ENCODE data around the gene EPS8L3. TPM values are rescaled to one million over a fixed set of nuclear protein-coding genes. Genes with fewer than 3 reads are reported as not detected.
A peak's percentile ranks its signal among the peaks of the same experiment; 100 is the strongest.

Gene EPS8L3
- total and polyA plus RNA-seq, 2 of the 8 experiments (the other 6 are each of a cell fraction or from before 2014, with no cell fraction given): not detected

DNA sequence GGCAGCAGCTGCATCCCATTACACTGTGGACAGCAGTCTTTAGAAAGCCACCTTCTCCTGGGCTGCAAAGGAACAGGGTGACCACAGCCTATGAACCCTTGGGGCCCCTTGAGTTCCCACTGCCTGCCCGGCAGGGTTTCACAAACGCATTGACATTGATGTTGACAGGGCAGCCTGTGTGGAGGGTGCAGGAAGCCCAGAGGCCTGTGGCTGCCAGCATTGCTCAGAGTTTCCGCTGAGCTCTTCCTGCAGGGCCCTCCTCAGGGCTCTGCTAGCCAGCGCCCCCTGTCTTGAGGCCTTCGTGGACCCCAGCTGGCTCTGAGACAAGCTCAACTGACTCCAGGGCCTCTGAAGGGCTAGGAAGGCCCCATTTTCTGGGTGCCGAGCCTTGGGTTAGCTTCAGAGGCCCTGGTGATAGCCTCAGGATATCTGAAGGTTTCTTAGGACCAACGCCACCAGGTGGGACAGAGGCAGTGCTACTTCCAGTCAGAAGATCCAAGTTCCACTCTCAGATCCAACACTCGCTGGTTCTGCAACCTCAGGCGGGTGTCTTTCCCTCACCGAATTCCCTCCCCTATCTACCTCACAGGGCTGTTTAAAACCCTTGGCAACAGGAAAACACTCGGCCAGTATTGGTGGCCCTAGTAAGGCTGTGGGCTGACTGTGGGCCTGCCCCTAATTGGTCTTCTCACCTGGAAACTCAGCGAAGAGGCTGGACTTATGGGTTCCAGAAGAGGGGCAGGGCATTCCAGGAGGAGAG lies 27.2 kb upstream of the EPS8L3 start:
- Histone ChIP-seq H3K23me2 (ENCODE audit: low read depth, low read length) (no peaks in the 10 kb centered on the region), H2AK5ac (ENCODE audit: low read depth, low read length) (no peak overlapping the region), H2BK12ac (ENCODE audit: low read depth, low read length) (no peak overlapping the region; the same call in 1 of the 2 replicates), H3K36me3 (ENCODE audit: control insufficient read depth in 2 of 4, insufficient read depth in 4 of 4, low read length in 3 of 4) (no peaks in the 10 kb centered on the region), H2BK15ac (ENCODE audit: low read length) (no peak overlapping the region; the same call in 1 of the 2 replicates), H3K4ac (replicated peaks; ENCODE audit: insufficient read length, low read depth, low read length) (no peak overlapping the region), H2BK120ac (replicated peaks; ENCODE audit: low read depth, low read length) (no peak overlapping the region), H3K4me1 (replicated peaks in 1 of 4; ENCODE audit: control insufficient read depth in 3 of 4, insufficient read depth in 4 of 4, low read length in 3 of 4) (peaks cover 0 to 18% (median 7%) of the 10 kb centered on the region in 4 experiments; a peak in 6 of 7 replicates), H3K9me3 (ENCODE audit: insufficient read depth in 2 of 2, low read depth in 1 of 2, low read length in 1 of 2) (no peaks in the 10 kb centered on the region), H2BK20ac (ENCODE audit: low read length) (no peak overlapping the region), H3K79me1 (ENCODE audit: low read depth, low read length) (no peaks in the 10 kb centered on the region), H3K4me3 (ENCODE audit: extremely low read depth in 1 of 4, insufficient read depth in 2 of 4, low read depth in 3 of 4, low read length in 4 of 4) (no peak overlapping the region), H4K91ac (replicated peaks; ENCODE audit: insufficient read length, low read length) (no peak overlapping the region), H3K27me3 (replicated peaks in 1 of 4; ENCODE audit: control insufficient read depth in 3 of 4, extremely low read depth in 1 of 4, insufficient read depth in 3 of 4, low read length in 3 of 4) (peaks cover 0 to 3% (median 2%) of the 10 kb centered on the region in 4 experiments; a peak in 2 of 7 replicates), H4K20me1 (replicated peaks in 1 of 2; ENCODE audit: control insufficient read depth in 1 of 2, insufficient read depth in 2 of 2, low read length in 2 of 2) (no peaks in the 10 kb centered on the region), H3K4me2 (ENCODE audit: insufficient read depth in 1 of 2, low read depth in 2 of 2, low read length in 2 of 2) (no peak overlapping the region), H4K5ac (ENCODE audit: insufficient read length, low read depth, low read length) (no peak overlapping the region), H3K27ac (ENCODE audit: low read depth, low read length) (no peak overlapping the region), H4K8ac (ENCODE audit: extremely low read depth, insufficient read depth, low read length) (peak overlapping the region; percentile 71), H3K79me2 (ENCODE audit: control insufficient read depth in 1 of 2, insufficient read depth in 2 of 2, low read length in 2 of 2) (no peaks in the 10 kb centered on the region), H2AFZ (ENCODE audit: low read length) (no peak overlapping the region), H2BK5ac (ENCODE audit: low read depth, low read length) (no peak overlapping the region), H3K9ac (replicated peaks in 1 of 4; ENCODE audit: extremely low read depth in 1 of 4, low read depth in 3 of 4, low read length in 3 of 4) (no peak overlapping the region), H3K23ac (ENCODE audit: insufficient read length) (no peak overlapping the region), H3K14ac (ENCODE audit: insufficient read length) (no peak overlapping the region), H3K56ac (replicated peaks; ENCODE audit: insufficient read length, low read depth, low read length) (no peak overlapping the region), H3K18ac (ENCODE audit: extremely low read depth, low read length) (no peak overlapping the region)
- FAIRE-seq: no peak
- ChIA-PET CTCF (ENCODE audit: partially characterized antibody) (interaction anchor here (0.6 to 27.2 kb wide), 30 partner anchors 12 to 245 kb away, joined by 3 to 700 read pairs (median 4); partner anchors contain the start of gene AHCYL1), POLR2A (ENCODE audit: partially characterized antibody) (interaction anchor here (0.6 to 2.4 kb wide), 3 partner anchors 168 to 194 kb away, joined by 3 to 10 read pairs (median 3); partner anchors contain the start of genes AHCYL1, AMPD2 and GNAT2)
- WGBS, 2 experiments (ENCODE audit: extremely low coverage in 1 of 2, insufficient coverage in 1 of 2, insufficient read length in 1 of 2, insufficient replicate concordance in 2 of 2, low coverage in 1 of 2, low lambda C conversion rate in 2 of 2, missing lambda C conversion rate in 1 of 2): 84% methylated on average over 12 of the region's 12 CpGs; no CpG with 5 or more reads in 1 of the 2 experiments
- TF ChIP-seq RAD21 (IDR thresholded peaks at IDR 0.05 in 1 of 2, conservative IDR thresholded peaks at IDR 0.05 in 1 of 2; ENCODE audit: low read depth in 2 of 2, low read length in 2 of 2) (peak; percentile 14 to 50; a peak in 3 of 4 replicates), PHF8 (conservative IDR thresholded peaks at IDR 0.05; ENCODE audit: low read depth, low read length) (no peak), CTCF (IDR thresholded peaks at IDR 0.05; ENCODE audit: control extremely low read depth in 1 of 3, insufficient read depth in 1 of 3, low read depth in 1 of 3, low read length in 3 of 3) (peak; percentile 31 to 65 (median 54)), CEBPB (IDR thresholded peaks at IDR 0.05; ENCODE audit: low read depth, low read length) (no peak)
- TF ChIP-seq, protein P1, sequence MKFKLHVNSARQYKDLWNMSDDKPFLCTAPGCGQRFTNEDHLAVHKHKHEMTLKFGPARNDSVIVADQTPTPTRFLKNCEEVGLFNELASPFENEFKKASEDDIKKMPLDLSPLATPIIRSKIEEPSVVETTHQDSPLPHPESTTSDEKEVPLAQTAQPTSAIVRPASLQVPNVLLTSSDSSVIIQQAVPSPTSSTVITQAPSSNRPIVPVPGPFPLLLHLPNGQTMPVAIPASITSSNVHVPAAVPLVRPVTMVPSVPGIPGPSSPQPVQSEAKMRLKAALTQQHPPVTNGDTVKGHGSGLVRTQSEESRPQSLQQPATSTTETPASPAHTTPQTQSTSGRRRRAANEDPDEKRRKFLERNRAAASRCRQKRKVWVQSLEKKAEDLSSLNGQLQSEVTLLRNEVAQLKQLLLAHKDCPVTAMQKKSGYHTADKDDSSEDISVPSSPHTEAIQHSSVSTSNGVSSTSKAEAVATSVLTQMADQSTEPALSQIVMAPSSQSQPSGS (IDR thresholded peaks at IDR 0.05; ENCODE audit: low read length): no peak
- DNase-seq (ENCODE audit: low read depth in 1 of 2, low spot score in 2 of 2): no peak

Measured in H1 (cell line).